ENCODE measurements around the gene NELL1.
A peak's percentile ranks its signal among the peaks of the same experiment; 100 is the strongest.

NELL1 gene

DNA sequence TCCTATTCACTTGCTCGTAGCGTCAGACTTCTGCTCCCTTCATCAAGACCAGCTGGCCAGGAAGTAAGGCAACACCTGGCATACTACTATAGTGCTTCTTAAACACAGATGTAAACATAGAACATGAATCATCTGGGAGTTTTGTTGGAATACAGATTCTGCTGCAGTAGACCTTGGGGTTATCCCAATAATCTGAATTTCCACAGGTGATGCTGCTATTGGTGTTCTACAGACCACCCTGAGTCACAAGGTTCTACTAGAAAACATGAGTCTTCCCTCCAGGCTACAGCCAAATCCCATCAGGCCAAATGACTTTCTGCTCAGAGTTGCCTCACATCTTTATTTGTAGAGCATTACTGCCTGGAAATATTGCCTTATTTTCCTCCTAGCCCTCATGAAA lies 175.2 kb downstream of the NELL1 start:
- TF ChIP-seq, protein P1, sequence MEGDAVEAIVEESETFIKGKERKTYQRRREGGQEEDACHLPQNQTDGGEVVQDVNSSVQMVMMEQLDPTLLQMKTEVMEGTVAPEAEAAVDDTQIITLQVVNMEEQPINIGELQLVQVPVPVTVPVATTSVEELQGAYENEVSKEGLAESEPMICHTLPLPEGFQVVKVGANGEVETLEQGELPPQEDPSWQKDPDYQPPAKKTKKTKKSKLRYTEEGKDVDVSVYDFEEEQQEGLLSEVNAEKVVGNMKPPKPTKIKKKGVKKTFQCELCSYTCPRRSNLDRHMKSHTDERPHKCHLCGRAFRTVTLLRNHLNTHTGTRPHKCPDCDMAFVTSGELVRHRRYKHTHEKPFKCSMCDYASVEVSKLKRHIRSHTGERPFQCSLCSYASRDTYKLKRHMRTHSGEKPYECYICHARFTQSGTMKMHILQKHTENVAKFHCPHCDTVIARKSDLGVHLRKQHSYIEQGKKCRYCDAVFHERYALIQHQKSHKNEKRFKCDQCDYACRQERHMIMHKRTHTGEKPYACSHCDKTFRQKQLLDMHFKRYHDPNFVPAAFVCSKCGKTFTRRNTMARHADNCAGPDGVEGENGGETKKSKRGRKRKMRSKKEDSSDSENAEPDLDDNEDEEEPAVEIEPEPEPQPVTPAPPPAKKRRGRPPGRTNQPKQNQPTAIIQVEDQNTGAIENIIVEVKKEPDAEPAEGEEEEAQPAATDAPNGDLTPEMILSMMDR (IDR thresholded peaks at IDR 0.05), result no peak

DNA sequence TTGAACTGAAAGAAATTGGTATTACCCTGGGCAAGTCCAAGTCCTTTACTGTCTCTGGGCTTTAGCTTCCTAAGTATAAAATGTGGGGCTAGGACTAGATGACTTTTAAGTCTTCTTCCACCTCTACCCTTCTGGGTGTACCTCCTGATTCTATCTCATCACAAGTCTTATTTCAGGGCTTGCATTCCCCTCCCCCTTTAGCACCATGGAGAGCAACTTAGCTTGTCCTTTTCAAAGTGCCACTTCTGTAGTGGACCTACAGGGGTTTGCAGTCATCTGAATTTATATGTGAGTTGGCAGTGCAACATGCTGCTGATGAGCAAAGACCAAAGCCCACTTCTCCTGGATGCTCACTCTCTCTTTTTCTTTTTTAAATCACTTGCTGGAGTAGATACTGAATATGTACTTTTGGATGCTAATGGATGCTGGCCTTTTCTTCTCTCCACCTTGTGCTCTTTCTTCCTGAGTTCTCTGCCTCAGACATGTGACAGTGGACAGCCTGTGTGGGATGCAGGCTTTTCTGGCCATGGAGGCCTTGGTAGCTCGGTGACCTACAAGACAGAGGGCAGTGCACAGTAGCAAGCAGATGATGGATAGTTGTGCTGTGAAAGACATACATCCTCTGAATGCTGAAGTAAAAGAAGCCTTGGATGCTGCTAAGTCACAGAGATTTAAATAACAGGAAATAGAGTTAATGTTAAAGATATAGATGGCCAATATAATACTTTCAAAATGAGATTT lies 185.0 kb downstream of the NELL1 start:
- TF ChIP-seq, protein P1 (IDR thresholded peaks at IDR 0.05), result no peak

DNA sequence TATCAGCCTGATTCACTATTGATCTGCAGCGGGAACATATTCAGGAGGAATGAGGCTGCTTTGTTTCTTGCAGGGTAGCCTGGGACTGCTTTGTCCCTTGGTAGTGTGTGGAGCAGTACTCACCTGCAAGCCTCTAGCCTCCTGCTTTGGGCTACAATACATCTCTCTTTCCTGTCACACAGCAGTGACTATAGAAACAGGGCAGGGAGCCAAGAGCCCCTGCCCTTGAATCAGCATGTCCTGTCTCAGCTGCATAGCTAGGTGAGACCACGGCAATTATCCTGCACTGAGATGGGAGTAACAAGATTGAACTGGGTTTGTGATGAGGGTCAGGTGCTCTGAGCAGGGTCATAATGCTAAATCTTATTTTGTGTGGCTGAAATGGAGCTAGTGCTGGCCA lies 191.9 kb downstream of the NELL1 start:
- TF ChIP-seq, protein P1 (IDR thresholded peaks at IDR 0.05), result no peak

DNA sequence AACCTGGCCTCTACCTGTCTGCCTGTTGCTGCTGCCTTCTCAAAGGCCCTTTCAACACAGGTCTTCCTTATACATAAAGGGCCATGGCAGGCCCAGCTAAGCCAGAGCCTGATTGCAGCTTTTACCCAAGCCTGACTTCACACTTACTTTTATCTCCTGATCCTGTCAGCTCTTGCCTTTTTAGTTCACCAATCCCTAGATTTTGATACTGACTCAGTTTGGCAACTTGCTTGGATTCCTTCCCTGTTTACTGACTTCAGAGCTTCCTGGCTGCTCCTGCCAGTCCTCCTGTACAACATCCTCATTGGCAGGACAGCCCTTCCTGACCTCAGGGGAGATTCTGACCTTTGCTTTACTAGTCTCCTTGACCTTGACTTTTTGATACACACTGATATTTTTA lies 195.2 kb downstream of the NELL1 start:
- TF ChIP-seq, protein P1 (IDR thresholded peaks at IDR 0.05), result no peak

DNA sequence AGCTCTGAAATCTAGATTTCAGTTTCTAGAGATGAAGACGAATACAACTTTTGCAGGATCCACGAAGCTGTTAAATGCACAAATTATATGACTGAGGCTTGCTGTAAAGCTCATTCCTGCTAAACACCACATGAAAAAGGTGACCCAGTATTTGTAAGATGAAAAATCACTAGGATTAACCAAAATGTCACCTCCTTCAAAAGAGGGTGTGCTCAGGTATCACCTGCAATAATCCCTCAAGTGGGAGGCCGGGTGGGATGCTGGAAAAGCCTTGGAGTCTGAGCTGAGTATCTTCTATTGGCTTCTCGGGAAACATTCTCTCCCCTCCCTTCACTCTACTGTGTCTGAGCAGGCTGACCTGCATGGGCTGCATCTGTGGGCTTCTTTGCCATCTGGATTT lies 195.8 kb downstream of the NELL1 start:
- TF ChIP-seq, protein P1 (IDR thresholded peaks at IDR 0.05), result no peak

DNA sequence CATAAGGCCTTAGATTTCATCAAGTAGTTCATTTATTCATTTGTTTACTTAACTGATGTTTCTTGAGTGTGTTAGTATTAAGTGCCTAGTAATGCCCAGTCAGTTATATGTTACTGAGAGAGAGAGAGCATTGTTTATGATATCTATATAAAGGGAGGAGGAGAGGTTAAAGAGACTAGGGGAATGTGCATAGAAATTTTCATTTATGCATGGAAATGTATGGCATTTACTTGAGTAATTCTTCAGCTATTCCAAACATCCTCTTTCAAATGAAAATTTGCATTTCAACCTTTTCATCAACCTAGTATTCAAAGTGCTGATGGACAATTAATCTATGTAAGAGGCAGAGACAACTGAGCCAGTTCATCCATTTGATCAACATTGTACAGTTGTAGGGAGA lies 199.7 kb downstream of the NELL1 start:
- TF ChIP-seq, protein P1 (IDR thresholded peaks at IDR 0.05), result no peak

DNA sequence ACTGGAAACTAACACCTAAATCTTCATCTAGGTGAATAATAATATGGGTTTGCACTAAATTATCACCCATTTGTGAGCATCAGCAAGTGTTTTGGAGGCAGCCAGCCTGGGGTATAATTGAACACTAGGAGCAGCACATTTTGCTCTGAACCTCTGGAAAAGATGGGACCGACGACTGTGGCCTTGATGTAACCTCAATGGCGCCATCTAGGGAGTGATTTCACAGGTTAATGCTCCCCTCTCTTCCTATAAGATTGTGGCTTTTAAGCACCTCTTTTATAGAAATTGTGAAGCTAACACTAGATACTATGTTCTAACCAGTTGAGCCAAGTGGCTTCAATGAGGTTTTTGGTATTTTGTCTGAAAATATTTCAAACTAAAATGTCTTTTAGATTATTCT lies 203.7 kb downstream of the NELL1 start:
- TF ChIP-seq, protein P1 (IDR thresholded peaks at IDR 0.05), result peak; percentile 41; the same call in 1 of the 2 replicates

DNA sequence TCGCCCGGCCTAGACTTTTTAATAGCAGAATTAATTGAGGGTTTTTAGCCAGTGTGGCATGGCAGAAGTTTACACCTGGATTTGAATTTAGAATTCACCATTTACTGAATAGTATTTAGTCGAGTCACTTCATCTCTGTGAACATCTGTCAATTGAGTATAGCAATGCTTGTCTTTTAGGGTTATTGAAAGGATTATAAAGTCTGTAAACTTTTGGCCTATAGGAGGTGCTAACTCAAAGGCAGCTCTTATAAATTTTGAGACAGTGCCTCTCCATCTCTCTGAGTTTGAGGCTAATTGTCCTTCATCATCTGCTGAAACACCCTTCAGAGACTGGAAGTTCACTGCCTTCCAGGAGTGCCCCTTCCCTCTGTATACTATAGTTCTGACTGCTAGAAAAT lies 205.0 kb downstream of the NELL1 start:
- TF ChIP-seq, protein P1 (IDR thresholded peaks at IDR 0.05), result no peak

Measured in LNCAP (cell line).